A549 (cell line): ENCODE results near the gene SEMA5A. TPM values are rescaled to one million over a fixed set of nuclear protein-coding genes. Genes with fewer than 3 reads are reported as not detected.

ENCODE experiments used
- ATAC-seq, 2 experiments: fragments of 200-7000 bp in 1 of 2; fragments of >200 bp in 1 of 2; cut with Nextera tagmentation in 1 of 2; cut with Tn5 transposase in 1 of 2; 3 replicates each; pipeline versions ENCODE4 v1.8.0 to v1.9.1; 2018 to 2020; ENCODE audit warnings: mild to moderate bottlenecking in 1 of 2, moderate library complexity in 1 of 2
- CTCF ChIA-PET: fragments of 300-600 bp; sonication (Branson Sonifier 250); formaldehyde crosslinking; extraction: SDS; loops from one replicate; lab custom pipeline; 2021; ENCODE audit warnings: antibody characterized with exemption, inconsistent platforms; lab: Yijun Ruan, JAX
- POLR2A ChIA-PET: fragments of 350-600 bp; formaldehyde crosslinking; extraction: SDS; loops from one replicate; lab custom pipeline; 2021; ENCODE audit warnings: antibody characterized with exemption, inconsistent platforms; lab: Yijun Ruan, JAX
- DNase-seq, 2 experiments: peaks; one replicate each; pipeline versions ENCODE4 v3.0.0 to v3.0.0-alpha.2; 2011 to 2016; ENCODE audit warnings: low read depth in 1 of 2, low spot score in 1 of 2
- FAIRE-seq: peaks from 2 replicates; lab custom pipeline; 2011; peaks lifted over from hg19 to GRCh38; lab: Jason Lieb, UNC
- H3K27ac ChIP-seq, 2 experiments: fragments of >200 bp; sonication (Bioruptor Twin); formaldehyde crosslinking; 3 replicates each; pipeline ENCODE4 v1.5.1; 2016 to 2017
- H3K4me1 ChIP-seq: fragments of >200 bp; sonication (Bioruptor Twin); formaldehyde crosslinking; 3 replicates; pipeline ENCODE4 v1.6.1; 2016
- H3K4me2 ChIP-seq: fragments of >200 bp; sonication (Bioruptor Twin); formaldehyde crosslinking; 3 replicates; pipeline ENCODE4 v1.6.1; 2016
- H3K4me3 ChIP-seq: fragments of >200 bp; sonication (Bioruptor Twin); formaldehyde crosslinking; 3 replicates; pipeline ENCODE4 v1.5.1; 2016
- H3K9me3 ChIP-seq: fragments of >200 bp; sonication (Bioruptor Twin); formaldehyde crosslinking; 3 replicates; pipeline ENCODE4 v1.6.1; 2016
- BHLHE40 ChIP-seq: IDR thresholded peaks from 2 replicates; pipeline ENCODE4 v1.6.1; 2012; ENCODE audit warnings: low read depth, low read length, inconsistent platforms
- CHD2 ChIP-seq: fragments of 150-350 bp; IDR thresholded peaks from 2 replicates; pipeline ENCODE4 v1.6.1; 2014; ENCODE audit warnings: low read length; ENCODE audit not compliant: partially characterized antibody
- EHF ChIP-seq: fragments of 250-450 bp; sonication (Bioruptor Pico); IDR thresholded peaks from 2 replicates; pipeline ENCODE4 v1.5.0; 2020; ENCODE audit warnings: mild to moderate bottlenecking
- EHMT2 ChIP-seq: fragments of 200-600 bp; sonication (generic); IDR thresholded peaks from 2 replicates; pipeline ENCODE4 v1.6.1; 2016; ENCODE audit warnings: antibody characterized with exemption, low read depth, mild to moderate bottlenecking, moderate library complexity
- ELK1 ChIP-seq: fragments of 150-350 bp; IDR thresholded peaks from 2 replicates; pipeline ENCODE4 v1.6.1; 2014; ENCODE audit warnings: low read depth, mild to moderate bottlenecking, low read length
- GATA3 ChIP-seq: IDR thresholded peaks from 2 replicates; pipeline ENCODE4 v1.6.1; 2012; ENCODE audit warnings: borderline replicate concordance
- HES2 ChIP-seq: fragments of >200 bp; sonication (Bioruptor Twin); formaldehyde crosslinking; IDR thresholded peaks from 2 replicates; pipeline ENCODE4 v1.6.1; 2016
- HMGXB4 ChIP-seq: fragments of 250-450 bp; sonication (Bioruptor Pico); IDR thresholded peaks from 2 replicates; pipeline ENCODE4 v1.5.0; 2021; ENCODE audit warnings: mild to moderate bottlenecking, moderate library complexity, borderline replicate concordance
- HOXB5 ChIP-seq: fragments of 250-450 bp; sonication (Bioruptor Pico); IDR thresholded peaks from 2 replicates; pipeline ENCODE4 v1.5.0; 2020; ENCODE audit warnings: mild to moderate bottlenecking, moderate library complexity
- JUN ChIP-seq, 2 experiments: fragments of >200 bp; sonication (Bioruptor Twin); formaldehyde crosslinking; IDR thresholded peaks; 2 replicates in 1 of 2; 3 replicates in 1 of 2; pipeline ENCODE4 v1.6.1; 2016 to 2017
- MAFK ChIP-seq: fragments of 450-650 bp; IDR thresholded peaks from 2 replicates; pipeline ENCODE4 v1.6.1; 2014; ENCODE audit not compliant: partially characterized antibody
- MAZ ChIP-seq: fragments of 150-350 bp; IDR thresholded peaks from 2 replicates; pipeline ENCODE4 v1.6.1; 2014; ENCODE audit warnings: antibody characterized with exemption, low read depth, low read length, borderline replicate concordance
- MYC ChIP-seq: IDR thresholded peaks from 2 replicates; pipeline ENCODE4 v1.6.1; 2012; ENCODE audit warnings: mild to moderate bottlenecking, inconsistent platforms, low read length, improper control_type of control experiment, borderline replicate concordance
- NFE2L2 ChIP-seq: fragments of 150-350 bp; conservative IDR thresholded peaks from 2 replicates; pipeline ENCODE4 v1.6.1; 2014; ENCODE audit warnings: low read length
- RAD21 ChIP-seq, 2 experiments: fragments of >200 bp in 1 of 2; sonication (Bioruptor Twin) in 1 of 2; formaldehyde crosslinking in 1 of 2; IDR thresholded peaks in 1 of 2; conservative IDR thresholded peaks in 1 of 2; 2 replicates in 1 of 2; 3 replicates in 1 of 2; pipeline ENCODE4 v1.6.1; 2012 to 2018; ENCODE audit warnings: inconsistent platforms in 1 of 2
- RCOR1 ChIP-seq: fragments of 150-350 bp; IDR thresholded peaks from 2 replicates; pipeline ENCODE4 v1.6.1; 2014; ENCODE audit warnings: antibody characterized with exemption, low read length, low read depth
- SMC3 ChIP-seq: fragments of >200 bp; sonication (Bioruptor Twin); formaldehyde crosslinking; IDR thresholded peaks from 3 replicates; pipeline ENCODE4 v1.6.1; 2018; ENCODE audit warnings: inconsistent platforms
- TFCP2L1 ChIP-seq: fragments of 250-450 bp; sonication (Bioruptor Pico); IDR thresholded peaks from 2 replicates; pipeline ENCODE4 v1.5.0; 2021; ENCODE audit warnings: mild to moderate bottlenecking
- TP53 ChIP-seq: fragments of 250-450 bp; sonication (Bioruptor Pico); IDR thresholded peaks from 2 replicates; pipeline ENCODE4 v1.5.0; 2021; ENCODE audit warnings: mild to moderate bottlenecking, moderate library complexity
- WGBS: methylation state at CpG from one replicate; pipeline ENCODE4 v1.1.6; 2017; ENCODE audit errors: missing lambda C conversion rate; 5-methylcytosine and 5-hydroxymethylcytosine counted together
- polyA plus RNA-seq, 4 experiments: library from polyadenylated mRNA; depleted of rRNA in 3 of 4; stranded (reverse); fragments of >200 nt; fragmentation: RNase III in 1 of 4; extraction: RNeasy Plus Mini Kit Qiagen cat#74134 plus additional on column Dnase treatment in 1 of 4; gene quantifications; 2 replicates in 3 of 4; 3 replicates in 1 of 4; pipeline ENCODE4 v1.2.3, GENCODE V29; 2011 to 2017

SEMA5A gene
- polyA plus RNA-seq, 2 of the 4 experiments (the other 2 are of a cell fraction) = not detected

GRCh38 chr5:9502050-9502834 lies 43.6 kb downstream of the SEMA5A start (continued):
- TF ChIP-seq RAD21 (conservative IDR thresholded peaks at IDR 0.05 in 1 of 2, IDR thresholded peaks at IDR 0.05 in 1 of 2) (no peak), MYC (no peak)

GRCh38 chr5:9500625-9501024 lies 45.2 kb downstream of the SEMA5A start:
- Histone ChIP-seq H3K27ac (no peak overlapping the region), H3K4me2 (no peak overlapping the region), H3K4me3 (no peak overlapping the region), H3K4me1 (no peaks in the 10 kb centered on the region), H3K9me3 (no peaks in the 10 kb centered on the region)
- TF ChIP-seq HES2 (no peak), HMGXB4 (CRISPR knock-in tag) (no peak), TP53 (CRISPR knock-in tag) (no peak), HOXB5 (CRISPR knock-in tag) (no peak), ELK1 (no peak), BHLHE40 (no peak), EHMT2 (no peak), SMC3 (no peak), NFE2L2 (no peak), TFCP2L1 (CRISPR knock-in tag) (no peak), MAZ (no peak), EHF (no peak), MAFK (no peak), JUN (IDR thresholded peaks at IDR 0.05) (no peak), GATA3 (no peak), RCOR1 (no peak)
- DNase-seq (no peak), FAIRE-seq (no peak), ATAC-seq (no peak)
- ChIA-PET CTCF (no interaction called here), POLR2A (no interaction called here)
- WGBS = 23% methylated on average over 2 of the region's 2 CpGs

- DNase-seq (no peak), ATAC-seq (no peak), FAIRE-seq (no peak)
- Histone ChIP-seq H3K4me3 (no peak overlapping the region), H3K4me2 (no peak overlapping the region), H3K9me3 (no peaks in the 10 kb centered on the region), H3K27ac (no peak overlapping the region), H3K4me1 (no peaks in the 10 kb centered on the region)
- ChIA-PET CTCF (interaction anchor here (1.4 kb wide), 1 partner anchor 1572 kb away, joined by 8 read pairs; no protein-coding TSS in a partner anchor), POLR2A (no interaction called here)
- 28% methylated on average over 4 of the region's 4 CpGs for WGBS
- TF ChIP-seq BHLHE40 = no peak
Observed at GRCh38 chr5:9500193-9500592, 45.7 kb downstream of the SEMA5A start.

- no peak for DNase-seq
- Histone ChIP-seq H3K27ac (no peak overlapping the region), H3K4me2 (no peak overlapping the region), H3K4me3 (no peak overlapping the region), H3K4me1 (no peaks in the 10 kb centered on the region), H3K9me3 (no peaks in the 10 kb centered on the region)
- TF ChIP-seq CHD2 = no peak
- no peak for ATAC-seq
- ChIA-PET CTCF (interaction anchor here (1.4 to 1.7 kb wide), 2 partner anchors 45 to 1571 kb away, joined by 4 to 8 read pairs; no protein-coding TSS in a partner anchor), POLR2A (no interaction called here)
- FAIRE-seq = no peak
- 7% methylated on average over 1 of the region's 1 CpG for WGBS
Observed at GRCh38 chr5:9499498-9499876, 46.4 kb downstream of the SEMA5A start.
